Measurements from ENCODE around the gene ABCD1. TPM values are rescaled to one million over a fixed set of nuclear protein-coding genes. Genes with fewer than 3 reads are reported as not detected.
"Not testable (repeated sequence)": the region's sequence is repeated elsewhere in the genome, so short reads cannot be mapped to it uniquely, and the experiment has no call there.

Gene ABCD1
- 10 to 100 TPM; 10.2 to 27.8 (median 10.5) TPM for total RNA-seq

- Histone ChIP-seq H3K4me3 (peak within 1 kb of the TSS; percentile 63 to 80 (median 74)), H3K27me3 (peaks cover 0 to 34% of the 10 kb centered on the region in 2 donors), H3K27ac (peak within 1 kb of the TSS; percentile 66 to 94), H3K9me3 (no peaks in the 10 kb centered on the region), H3K36me3 (no peaks in the 10 kb centered on the region), H3K4me1 (peaks cover 0 to 3% of the 10 kb centered on the region in 2 donors)
- TF ChIP-seq CTCF (IDR thresholded peaks at IDR 0.05) (no peak), POLR2A (IDR thresholded peaks at IDR 0.05) (peak; percentile 23), POLR2AphosphoS5 (IDR thresholded peaks at IDR 0.05) (peak in 2 of 3 donors; percentile 41 to 42)
- intact Hi-C loops (cut with DNase I; ENCODE audit: low total_unique reads), result no loop called here
- DNase-seq (ENCODE audit: low spot score in 2 of 2), result peak; percentile 80 to 84
Measured at GRCh38 chrX:153724252-153725038, at the start of gene ABCD1, which contains the start of gene BCAP31. TSS of gene ABCD1 (plus strand) at chrX:153724856. CDS start at chrX:153725267, 411 bp downstream. TSS of gene BCAP31 (minus strand) at chrX:153724387. CDS start at chrX:153723244, 1,143 bp downstream.

GRCh38 chrX:153681175-153681574 lies 43.5 kb upstream of the ABCD1 start:
- TF ChIP-seq CTCF (IDR thresholded peaks at IDR 0.05), result no peak
- no peak for TF ChIP-seq POLR2A (IDR thresholded peaks at IDR 0.05)
- no peak for TF ChIP-seq POLR2AphosphoS5 (IDR thresholded peaks at IDR 0.05)
- Histone ChIP-seq H3K4me1 (no peaks in the 10 kb centered on the region), H3K4me3 (no peak overlapping the region), H3K36me3 (no peaks in the 10 kb centered on the region), H3K9me3 (peaks cover 0 to 5% of the 10 kb centered on the region in 2 donors), H3K27me3 (peaks cover 4 to 47% of the 10 kb centered on the region in 2 donors), H3K27ac (no peak overlapping the region)
- intact Hi-C loops (cut with DNase I; ENCODE audit: low total_unique reads), result no loop called here
- DNase-seq (ENCODE audit: low spot score in 2 of 2), result no peak

- peaks cover 4 to 41% of the 10 kb centered on the region in 2 donors for H3K27me3 ChIP-seq
- H3K4me3 ChIP-seq; H3K4me1 ChIP-seq; DNase-seq (ENCODE audit: low spot score in 2 of 2); H3K27ac ChIP-seq; H3K9me3 ChIP-seq; H3K36me3 ChIP-seq; intact Hi-C loops (cut with DNase I; ENCODE audit: low total_unique reads): not testable (repeated sequence)
Measured at GRCh38 chrX:153683486-153683885, 41.2 kb upstream of the ABCD1 start.

GRCh38 chrX:153684467-153685155 lies 40.0 kb upstream of the ABCD1 start:
- peak in 1 of 2 donors; percentile 9 for DNase-seq (ENCODE audit: low spot score in 2 of 2)
- no peaks in the 10 kb centered on the region for H3K4me1 ChIP-seq
- intact Hi-C loops (cut with DNase I; ENCODE audit: low total_unique reads), result no loop called here
- peaks cover 0 to 5% of the 10 kb centered on the region in 2 donors for H3K9me3 ChIP-seq
- H3K4me3 ChIP-seq, result no peak overlapping the region
- H3K27me3 ChIP-seq, result peaks cover 4 to 37% of the 10 kb centered on the region in 2 donors
- no peaks in the 10 kb centered on the region for H3K36me3 ChIP-seq
- no peak overlapping the region for H3K27ac ChIP-seq
- TF ChIP-seq CTCF (IDR thresholded peaks at IDR 0.05) (no peak), POLR2A (IDR thresholded peaks at IDR 0.05) (no peak), POLR2AphosphoS5 (IDR thresholded peaks at IDR 0.05) (no peak)

GRCh38 chrX:153685156-153685536 lies 39.5 kb upstream of the ABCD1 start:
- DNase-seq (ENCODE audit: low spot score in 2 of 2), result peak in 1 of 2 donors; percentile 9
- H3K27ac ChIP-seq, result no peak overlapping the region
- H3K36me3 ChIP-seq, result no peaks in the 10 kb centered on the region
- TF ChIP-seq CTCF (IDR thresholded peaks at IDR 0.05), result no peak
- TF ChIP-seq POLR2AphosphoS5 (IDR thresholded peaks at IDR 0.05), result no peak
- H3K9me3 ChIP-seq, result peaks cover 0 to 5% of the 10 kb centered on the region in 2 donors
- H3K4me3 ChIP-seq, result no peak overlapping the region
- intact Hi-C loops (cut with DNase I; ENCODE audit: low total_unique reads), result no loop called here
- H3K27me3 ChIP-seq, result peaks cover 4 to 37% of the 10 kb centered on the region in 2 donors
- H3K4me1 ChIP-seq, result no peaks in the 10 kb centered on the region

Data from breast epithelium (tissue), 4 donors.